Cerebellar nuclear complex (tissue), 1 donor: ENCODE measurements around the gene CLASP1.
"Not testable (repeated sequence)": the region's sequence is repeated elsewhere in the genome, so short reads cannot be mapped to it uniquely, and the experiment has no call there.

Experiments
- DNase-seq, 2 experiments: peaks; one replicate each; lab custom pipeline; 2025; lab: John Stamatoyannopoulos, UW

Gene CLASP1

DNA sequence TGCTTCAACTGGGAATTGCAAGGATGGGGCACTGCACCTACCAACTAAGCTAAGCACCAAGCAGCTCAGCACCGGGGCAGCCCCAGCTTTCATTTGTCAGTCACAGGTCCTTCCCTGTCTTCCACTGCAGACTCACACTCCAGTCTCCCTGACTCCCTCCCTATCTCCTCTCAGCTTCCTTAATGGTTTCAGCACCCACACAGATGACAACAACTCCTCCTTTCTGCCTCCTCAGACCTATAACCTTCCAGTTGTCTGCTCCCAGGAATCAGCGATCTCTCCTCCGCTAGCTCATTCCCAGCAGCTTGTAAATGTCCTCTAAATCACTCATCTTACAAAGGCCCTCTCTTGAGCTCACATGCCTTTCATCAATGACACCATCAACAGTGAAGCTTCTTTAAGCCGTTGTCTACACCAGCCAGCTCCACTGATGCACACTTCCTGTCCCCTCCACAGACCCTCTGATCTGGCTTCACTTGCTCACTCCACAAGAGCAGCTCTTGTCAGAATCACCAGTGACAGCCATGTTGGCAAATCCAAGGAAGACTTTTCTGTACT lies 32.1 kb downstream of the CLASP1 start:
- no peak for DNase-seq

GRCh38 chr2:121613774-121614173 lies 35.5 kb downstream of the CLASP1 start:
- DNase-seq = no peak

GRCh38 chr2:121613152-121613551 lies 36.1 kb downstream of the CLASP1 start:
- DNase-seq = no peak

GRCh38 chr2:121611730-121612705 lies 37.2 kb downstream of the CLASP1 start:
- no peak for DNase-seq

GRCh38 chr2:121611048-121611649 lies 38.1 kb downstream of the CLASP1 start:
- DNase-seq = not testable (repeated sequence)

DNA sequence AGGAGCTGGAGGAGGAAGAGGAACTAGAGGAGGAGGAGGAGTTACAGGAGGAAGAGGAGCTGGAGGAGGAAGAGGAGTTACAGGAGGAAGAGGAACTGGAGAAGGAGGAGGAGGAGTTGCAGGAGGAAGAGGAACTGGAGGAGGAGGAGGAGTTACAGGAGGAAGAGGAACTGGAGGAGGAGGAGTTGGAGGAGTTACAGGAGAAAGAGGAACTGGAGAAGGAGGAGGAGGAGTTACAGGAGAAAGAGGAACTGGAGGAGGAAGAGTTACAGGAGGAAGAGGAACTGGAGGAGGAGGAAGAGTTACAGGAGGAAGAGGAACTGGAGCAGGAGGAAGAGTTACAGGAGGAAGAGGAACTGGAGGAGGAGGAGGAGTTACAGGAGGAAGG lies 38.8 kb downstream of the CLASP1 start:
- DNase-seq = not testable (repeated sequence)

GRCh38 chr2:121608967-121609366 lies 40.3 kb downstream of the CLASP1 start:
- no peak for DNase-seq

DNA sequence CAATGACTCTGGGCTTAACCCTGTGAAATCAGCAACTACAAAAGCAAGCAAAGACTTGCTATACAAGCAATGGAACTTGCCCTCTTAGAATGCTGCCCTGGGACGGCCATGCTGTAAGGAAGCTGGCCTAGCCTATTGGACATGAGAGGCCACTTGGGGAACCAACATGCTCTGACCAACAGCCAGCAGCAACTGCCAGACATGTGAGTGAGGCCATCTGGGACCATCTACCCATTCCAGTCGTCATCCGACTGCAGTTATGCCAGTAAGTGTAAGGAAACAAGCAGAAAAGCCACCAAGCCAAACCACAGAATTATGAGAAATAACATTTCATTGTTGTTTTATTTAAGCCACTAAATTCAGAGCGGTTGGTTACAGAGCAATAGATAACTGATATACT lies 40.9 kb downstream of the CLASP1 start:
- DNase-seq = no peak

DNA sequence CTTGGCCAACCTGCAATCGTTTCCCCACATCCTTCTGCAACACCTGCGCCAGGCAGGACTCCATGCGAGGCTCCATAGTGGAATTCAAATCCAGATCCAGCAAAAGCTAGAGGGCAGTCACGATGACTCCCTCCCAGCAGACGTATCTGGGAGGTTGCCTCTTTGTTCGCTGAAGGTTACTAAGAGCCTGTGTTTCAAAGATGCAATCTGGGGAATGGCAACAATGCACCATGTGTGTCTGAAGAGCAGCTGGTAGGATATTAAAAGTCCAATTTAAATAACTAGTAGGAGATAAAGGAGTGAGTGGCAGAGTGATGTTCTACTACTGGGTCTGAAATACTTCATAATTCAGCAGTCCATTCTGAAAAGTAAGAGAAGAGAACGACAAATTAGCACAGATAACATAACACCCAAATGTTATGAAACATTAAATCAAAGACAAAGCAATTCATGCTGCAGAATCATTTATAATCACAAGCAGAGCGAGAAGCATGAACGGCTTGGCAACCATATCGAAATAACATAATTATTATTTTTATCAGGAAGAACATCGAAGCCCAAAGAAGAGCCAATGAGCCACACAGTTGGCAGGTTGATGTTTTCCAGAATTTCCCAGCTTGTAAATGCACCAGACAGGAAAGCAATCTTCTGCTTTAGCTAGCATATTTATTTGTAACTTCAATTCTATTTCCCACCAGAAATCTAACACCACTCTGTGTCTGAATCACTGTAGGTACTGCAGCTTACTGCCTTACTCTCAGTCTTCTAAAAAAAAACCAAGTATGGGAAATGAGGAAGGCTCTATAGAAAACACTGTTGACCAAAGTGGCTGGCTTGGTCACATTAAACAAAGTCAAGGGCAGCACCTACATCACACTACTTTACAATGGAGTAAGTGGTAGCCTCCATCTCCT lies 43.2 kb downstream of the CLASP1 start:
- no peak for DNase-seq

DNA sequence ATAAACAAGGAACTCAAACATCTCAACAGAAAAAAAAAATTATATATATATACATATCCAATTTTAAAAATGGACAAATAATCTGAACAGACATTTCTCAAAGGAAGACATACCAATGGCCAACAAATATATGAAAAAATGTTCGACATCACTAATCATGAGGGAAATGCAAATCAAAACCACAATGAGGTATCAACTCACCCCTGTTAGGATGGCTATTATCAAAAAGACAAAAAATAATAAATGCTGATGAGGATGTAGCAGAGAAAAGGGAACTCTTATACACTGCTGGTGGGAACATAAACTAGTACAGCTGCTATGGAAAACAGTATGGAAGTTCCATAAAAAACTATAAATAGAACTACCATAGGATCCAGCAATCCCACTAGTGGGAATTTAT lies 46.1 kb downstream of the CLASP1 start:
- DNase-seq = no peak

DNA sequence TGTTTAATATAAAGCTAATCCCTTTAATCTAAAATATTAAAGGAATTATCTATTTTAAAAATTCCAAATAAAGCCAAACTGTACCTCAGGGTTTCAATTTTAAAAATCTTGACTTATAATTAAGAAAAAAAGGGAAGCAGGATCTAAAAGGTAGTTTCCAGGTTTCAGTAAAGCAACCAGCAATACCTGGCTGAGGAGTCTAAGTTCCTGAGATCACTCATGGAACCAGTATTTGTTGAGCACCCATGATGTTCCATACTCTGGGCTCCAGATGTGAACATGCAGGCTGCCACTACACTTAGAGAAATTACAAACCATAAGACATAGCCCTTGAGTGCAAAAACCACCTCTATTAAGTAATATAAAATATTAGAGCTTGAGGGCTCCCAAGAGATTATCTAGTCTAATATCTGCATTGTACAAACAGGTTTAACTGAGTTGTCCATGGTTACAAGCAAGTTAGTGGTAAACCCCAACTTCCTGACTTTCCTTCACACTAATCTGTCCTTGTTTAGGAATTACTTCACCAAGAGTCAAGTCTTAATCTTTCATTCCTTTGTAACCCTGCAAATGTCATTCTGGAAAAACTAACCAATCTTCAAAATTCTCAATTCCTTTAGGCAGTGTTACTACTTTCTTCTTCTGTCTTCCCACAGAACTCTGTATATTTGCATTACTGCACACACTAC lies 49.2 kb downstream of the CLASP1 start:
- no peak for DNase-seq

GRCh38 chr2:121598087-121598486 lies 51.2 kb downstream of the CLASP1 start:
- no peak for DNase-seq

DNA sequence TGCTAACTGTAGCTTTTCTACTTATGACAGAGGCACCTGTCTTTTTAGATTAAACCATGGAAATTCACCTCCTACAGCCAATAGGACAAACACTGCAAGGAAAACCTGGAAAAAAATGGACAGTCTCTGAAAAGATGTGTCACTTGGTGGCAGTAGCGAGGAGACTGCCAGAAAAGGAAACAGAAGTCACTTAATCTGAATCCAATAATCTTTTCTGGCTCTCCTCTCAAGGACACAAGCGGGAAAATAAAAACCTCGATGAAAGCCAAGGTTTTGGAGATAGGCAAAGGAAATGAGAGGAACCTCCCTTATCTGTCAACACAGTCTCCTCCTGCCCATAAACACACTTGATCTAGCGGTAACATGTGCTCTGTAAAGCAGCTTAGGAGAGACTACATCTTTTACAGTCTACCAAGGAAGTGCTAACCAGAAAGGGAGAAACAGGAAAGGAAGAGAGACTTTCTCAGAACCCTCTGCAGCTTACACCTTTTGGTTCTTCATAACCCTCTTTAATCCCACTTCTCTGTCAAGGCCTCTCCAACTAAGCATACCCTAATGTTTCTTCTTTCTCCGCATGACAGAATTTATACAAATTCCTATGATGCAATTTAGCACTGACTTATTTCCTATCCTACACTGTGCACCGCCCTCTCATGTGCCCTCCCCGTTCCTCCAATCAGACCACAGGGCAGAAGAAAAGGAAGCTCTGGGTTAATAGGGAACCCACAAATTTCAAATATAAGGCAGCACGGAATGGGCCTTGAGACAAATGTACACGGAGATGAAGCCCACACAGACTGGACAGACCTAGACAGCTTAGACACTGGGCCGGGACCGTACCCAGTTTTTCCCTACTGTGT lies 52.8 kb downstream of the CLASP1 start:
- DNase-seq = no peak

DNA sequence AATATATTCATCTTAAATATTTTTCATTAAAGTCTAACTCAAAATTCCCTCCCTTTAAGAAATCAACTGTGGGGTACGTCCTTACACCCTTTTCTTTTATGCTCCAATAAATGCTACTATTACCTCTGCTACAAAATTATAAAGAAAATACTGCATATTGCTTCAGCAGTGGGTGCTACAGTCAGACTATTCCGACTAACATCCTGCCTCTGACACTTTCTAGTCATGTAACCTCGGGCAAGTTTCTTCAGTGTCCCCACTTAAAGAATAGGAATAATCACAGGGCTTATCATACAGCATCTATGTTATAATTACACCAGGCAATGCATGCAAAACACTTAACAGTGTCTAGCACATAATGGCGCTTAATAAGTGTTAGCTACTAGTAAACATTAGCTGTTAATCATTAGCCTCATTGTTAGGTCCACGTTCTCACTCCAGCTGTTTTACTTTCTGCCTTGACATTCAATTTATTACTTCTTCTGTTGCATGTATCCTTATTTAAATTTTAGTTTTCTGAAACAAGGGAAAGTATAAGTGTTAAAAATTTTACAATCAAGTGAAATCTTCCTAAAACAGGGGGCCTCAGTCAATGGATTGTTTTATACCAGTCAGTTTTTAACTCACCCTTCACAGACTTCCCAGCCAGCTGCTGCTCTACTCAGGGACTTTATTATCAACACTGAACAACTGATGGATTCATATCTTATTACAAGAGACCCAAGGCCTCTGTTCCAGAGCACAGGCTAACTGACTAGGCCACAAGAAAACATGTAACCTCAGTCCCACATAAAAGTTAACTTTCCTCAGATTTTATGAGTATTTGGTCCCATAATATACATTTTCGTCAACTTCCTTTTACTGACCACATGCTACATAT lies 54.0 kb downstream of the CLASP1 start:
- no peak for DNase-seq

DNA sequence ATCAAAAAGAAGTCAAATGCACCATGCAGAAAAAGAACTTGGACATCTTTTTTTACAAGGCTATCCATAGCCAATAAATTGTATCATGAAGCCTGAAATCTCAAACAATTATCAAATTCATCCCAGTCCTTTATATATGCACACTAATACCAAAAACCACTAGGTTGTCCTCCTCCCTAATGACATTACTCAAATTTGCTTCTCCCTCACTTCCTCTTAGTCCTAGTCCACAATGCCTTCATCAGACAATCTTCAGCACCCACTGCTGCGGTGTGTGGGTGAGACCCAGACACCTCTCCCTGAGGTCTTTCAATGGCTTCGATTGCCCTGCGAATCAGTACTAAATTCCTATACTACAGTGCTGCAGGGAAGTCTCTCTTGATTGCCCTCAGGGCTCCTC lies 58.1 kb downstream of the CLASP1 start:
- no peak for DNase-seq

GRCh38 chr2:121588357-121588756 lies 60.9 kb downstream of the CLASP1 start:
- no peak for DNase-seq

DNA sequence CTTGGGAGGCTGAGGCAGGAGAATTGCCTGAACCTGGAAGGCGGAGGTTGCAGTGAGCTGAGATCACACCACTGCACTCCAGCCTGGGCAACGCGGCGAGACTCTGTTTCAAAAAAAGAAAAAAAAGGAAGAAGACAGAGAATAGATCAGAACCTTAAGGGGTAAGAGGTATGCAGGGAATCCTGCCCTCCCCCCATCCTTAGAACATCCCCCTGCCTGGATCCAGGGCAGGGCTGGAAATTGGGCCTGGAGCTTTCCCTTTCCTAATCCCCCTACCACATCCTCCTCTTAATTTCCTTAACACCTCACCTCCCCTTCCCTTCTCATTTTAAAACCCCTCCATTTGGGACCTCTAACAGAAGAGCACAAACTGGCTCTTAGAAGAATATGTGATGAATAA lies 62.1 kb downstream of the CLASP1 start:
- no peak for DNase-seq

DNA sequence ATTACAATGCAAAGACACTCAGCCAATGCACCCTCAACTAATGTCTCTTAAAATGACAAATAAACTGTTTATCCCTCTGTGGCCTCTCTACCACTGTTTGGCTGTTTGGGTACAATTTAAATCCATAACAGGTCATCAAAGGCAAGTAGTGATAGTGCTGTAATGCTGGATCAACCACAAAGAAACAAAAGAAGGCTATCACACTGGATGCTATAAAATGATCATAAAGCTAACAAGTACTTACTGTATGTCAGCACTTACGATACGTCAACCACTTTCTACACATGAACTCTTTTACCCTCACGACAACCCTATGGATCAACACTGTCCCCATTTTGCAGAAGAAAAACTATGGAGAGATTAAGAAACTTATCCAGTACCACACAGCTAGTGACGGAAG lies 64.5 kb downstream of the CLASP1 start:
- DNase-seq = no peak

- DNase-seq = no peak
Measured at GRCh38 chr2:121583555-121583954, 65.7 kb downstream of the CLASP1 start.
